T-cell (primary cell): ENCODE results near the gene ZNF79. TPM values are rescaled to one million over a fixed set of nuclear protein-coding genes. Genes with fewer than 3 reads are reported as not detected.

ENCODE experiments used
- ATAC-seq, 4 experiments: fragments of 200-7000 bp in 3 of 4; fragments of 150-1000 bp in 1 of 4; cut with Tn5 transposase; replicated peaks in 1 of 4; 1 replicate in 3 of 4; 2 replicates in 1 of 4; pipeline ENCODE4 v1.10.0; 2021; ENCODE audit warnings: moderate library complexity in 3 of 4, mild to moderate bottlenecking in 2 of 4, moderate number of reproducible peaks in 1 of 4
- CTCF ChIA-PET, 2 donors: fragments of 300-600 bp; sonication (Branson Sonifier 250); formaldehyde crosslinking; loops; one replicate each; lab custom pipeline; 2022; ENCODE audit warnings: antibody characterized with exemption in 2 of 2; lab: Charles Lee
- POLR2A ChIA-PET, 2 donors: fragments of 300-600 bp; sonication (Branson Sonifier 250); formaldehyde crosslinking; loops; one replicate each; lab custom pipeline; 2022; ENCODE audit warnings: antibody characterized with exemption in 2 of 2; lab: Charles Lee
- DNase-seq, 35 experiments: peaks; one replicate each; pipeline versions ENCODE4 v3.0.0 to v3.0.0-alpha.2; 2013 to 2023
- H3K27ac ChIP-seq: one replicate; pipeline ENCODE4 v1.5.1; 2013; ENCODE audit warnings: low read length
- H3K27me3 ChIP-seq, 2 experiments: replicated peaks in 1 of 2; 1 replicate in 1 of 2; 2 replicates in 1 of 2; pipeline versions ENCODE4 v1.6.1 to v1.7.0; 2013; ENCODE audit warnings: low read length in 1 of 2, mixed read lengths in 1 of 2; ENCODE audit not compliant: control insufficient read depth in 2 of 2, insufficient read depth in 2 of 2; ENCODE audit errors: extremely low read depth in 1 of 2
- H3K36me3 ChIP-seq, 2 donors: 1 replicate in 1 of 2; 2 replicates in 1 of 2; pipeline versions ENCODE4 v1.6.1 to v1.7.0; 2013; ENCODE audit warnings: low read length in 1 of 2; ENCODE audit not compliant: control insufficient read depth in 2 of 2, insufficient read depth in 1 of 2; ENCODE audit errors: extremely low read depth in 1 of 2
- H3K4me1 ChIP-seq, 2 experiments: 1 replicate in 1 of 2; 2 replicates in 1 of 2; pipeline versions ENCODE4 v1.6.1 to v1.7.0; 2013; ENCODE audit warnings: low read length in 2 of 2, mixed read lengths in 1 of 2; ENCODE audit not compliant: insufficient read depth in 2 of 2, control insufficient read depth in 1 of 2; ENCODE audit errors: extremely low read depth in 1 of 2
- H3K4me3 ChIP-seq, 2 donors: 1 replicate in 1 of 2; 2 replicates in 1 of 2; pipeline versions ENCODE4 v1.5.1 to v1.7.0; 2013; ENCODE audit warnings: mild to moderate bottlenecking in 2 of 2, low read length in 1 of 2, moderate library complexity in 1 of 2; ENCODE audit not compliant: control insufficient read depth in 1 of 2; ENCODE audit errors: extremely low read depth in 1 of 2
- H3K9me3 ChIP-seq: 2 replicates; pipeline ENCODE4 v1.7.0; 2013
- H3K27ac Mint-ChIP-seq, 2 donors: one replicate each; pipeline ENCODE4 v1.8.0; 2020 to 2021; ENCODE audit warnings: mild to moderate bottlenecking in 2 of 2, mixed read lengths in 2 of 2
- H3K27me3 Mint-ChIP-seq, 2 donors: one replicate each; pipeline ENCODE4 v1.8.0; 2021 to 2022; ENCODE audit warnings: mixed read lengths in 2 of 2
- H3K36me3 Mint-ChIP-seq: one replicate; pipeline ENCODE4 v1.8.0; 2021; ENCODE audit warnings: mixed read lengths
- H3K4me1 Mint-ChIP-seq, 3 donors: one replicate each; pipeline ENCODE4 v1.8.0; 2020 to 2022; ENCODE audit warnings: mixed read lengths in 3 of 3, mild to moderate bottlenecking in 1 of 3
- H3K4me3 Mint-ChIP-seq, 3 donors: one replicate each; pipeline ENCODE4 v1.8.0; 2020 to 2022; ENCODE audit warnings: mild to moderate bottlenecking in 3 of 3, mixed read lengths in 3 of 3, moderate library complexity in 3 of 3
- H3K9me3 Mint-ChIP-seq, 3 donors: one replicate each; pipeline ENCODE4 v1.8.0; 2020 to 2022; ENCODE audit warnings: mixed read lengths in 3 of 3
- WGBS: methylation state at CpG from one replicate; pipeline ENCODE4 v1.1.5; 2013; ENCODE audit warnings: missing lambda C conversion rate; ENCODE audit not compliant: insufficient coverage; 5-methylcytosine and 5-hydroxymethylcytosine counted together
- total RNA-seq, 35 experiments: library from RNA in 6 of 35; stranded (reverse) in 6 of 35; fragments of 120-200 nt in 1 of 35; gene quantifications; one replicate each; pipeline versions ENCODE4 v1.2.1 to v1.2.4 and lab custom pipeline; 2013 to 2026

Gene ZNF79
- total RNA-seq, 5 donors from 2014 or later (not counting 1 experiment from before 2014, with no cell fraction given): 7.2 to 20.2 (median 17.3) TPM

DNA sequence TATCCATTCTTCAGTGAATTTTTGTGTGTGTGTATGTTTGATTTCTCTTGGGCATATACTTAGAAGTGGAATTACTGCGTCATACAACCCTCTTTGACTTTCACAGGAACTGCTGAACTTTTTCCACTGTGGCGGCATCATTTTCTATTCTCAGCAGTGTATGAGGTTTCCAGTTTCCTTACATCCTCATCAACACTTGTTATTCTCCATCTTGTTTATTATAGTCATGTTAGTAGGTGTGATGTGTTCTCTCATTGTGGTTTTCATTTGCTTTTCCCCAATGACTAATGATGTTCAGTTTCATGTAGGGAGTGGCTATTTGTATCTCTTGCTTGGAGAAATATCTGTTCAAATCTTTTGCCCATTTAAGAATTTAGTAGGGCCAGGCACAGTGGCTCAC, 2.6 kb downstream of the ZNF79 start:
- peaks cover 26% of the 10 kb centered on the region for H3K36me3 Mint-ChIP-seq
- ChIA-PET CTCF (interaction anchor here in 1 of 2 donors (0.7 kb wide), 1 partner anchor 19 kb away, joined by 3 read pairs; no protein-coding TSS in a partner anchor), POLR2A (no interaction called here)
- peak overlapping the region; percentile 8 to 100 (median 54) for H3K4me3 Mint-ChIP-seq
- no peak for ATAC-seq
- Histone ChIP-seq H3K4me3 (no peak overlapping the region), H3K36me3 (peaks cover 9 to 29% of the 10 kb centered on the region in 2 donors), H3K9me3 (no peaks in the 10 kb centered on the region), H3K27ac (no peak overlapping the region), H3K27me3 (no peaks in the 10 kb centered on the region), H3K4me1 (peaks cover 4 to 30% of the 10 kb centered on the region in 2 experiments)
- WGBS: no CpG with 5 or more reads among the region's 2 CpGs
- peak in 1 of 35 experiments; percentile 18 for DNase-seq
- peaks cover 53 to 64% (median 62%) of the 10 kb centered on the region in 3 donors for H3K4me1 Mint-ChIP-seq
- no peak overlapping the region for H3K27ac Mint-ChIP-seq
- H3K27me3 Mint-ChIP-seq: no peaks in the 10 kb centered on the region
- H3K9me3 Mint-ChIP-seq: no peaks in the 10 kb centered on the region

- Histone ChIP-seq H3K36me3 (peaks cover 9 to 34% of the 10 kb centered on the region in 2 donors), H3K4me3 (no peak overlapping the region), H3K9me3 (no peaks in the 10 kb centered on the region), H3K4me1 (peaks cover 4 to 26% of the 10 kb centered on the region in 2 experiments), H3K27ac (no peak overlapping the region), H3K27me3 (no peaks in the 10 kb centered on the region)
- no peaks in the 10 kb centered on the region for H3K9me3 Mint-ChIP-seq
- H3K4me3 Mint-ChIP-seq: no peak overlapping the region
- ATAC-seq (no peak), DNase-seq (no peak)
- no peaks in the 10 kb centered on the region for H3K27me3 Mint-ChIP-seq
- ChIA-PET POLR2A (no interaction called here), CTCF (no interaction called here)
- no peak overlapping the region for H3K27ac Mint-ChIP-seq
- peaks cover 44 to 53% (median 51%) of the 10 kb centered on the region in 3 donors for H3K4me1 Mint-ChIP-seq
- WGBS: no CpG with 5 or more reads among the region's 3 CpGs
- peaks cover 31% of the 10 kb centered on the region for H3K36me3 Mint-ChIP-seq
Measured at GRCh38 chr9:127428348-127428747, 4.2 kb downstream of the ZNF79 start.

GRCh38 chr9:127430415-127430814, 6.2 kb downstream of the ZNF79 start:
- H3K4me1 ChIP-seq: peaks cover 0 to 9% of the 10 kb centered on the region in 2 experiments
- CTCF ChIA-PET: no interaction called here
- Mint-ChIP-seq H3K4me1 (peaks cover 25 to 33% (median 31%) of the 10 kb centered on the region in 3 donors), H3K27me3 (no peaks in the 10 kb centered on the region), H3K27ac (no peak overlapping the region), H3K36me3 (peaks cover 43% of the 10 kb centered on the region), H3K4me3 (no peak overlapping the region), H3K9me3 (no peaks in the 10 kb centered on the region)
- H3K9me3 ChIP-seq: no peaks in the 10 kb centered on the region
- no peak for ATAC-seq
- no peak for DNase-seq
- 96% methylated on average over 3 of the region's 8 CpGs for WGBS
- no peak overlapping the region for H3K27ac ChIP-seq
- peaks cover 14 to 53% of the 10 kb centered on the region in 2 donors for H3K36me3 ChIP-seq
- H3K4me3 ChIP-seq: no peak overlapping the region
- no peaks in the 10 kb centered on the region for H3K27me3 ChIP-seq
- POLR2A ChIA-PET: interaction anchor here in 1 of 2 donors (0.6 kb wide), 1 partner anchor 126 kb away, joined by 8 read pairs; no protein-coding TSS in a partner anchor

- DNase-seq: peak in 21 of 35 experiments; percentile 16 to 61 (median 28)
- peak overlapping the region; percentile 23 to 39 (median 28) for H3K4me3 Mint-ChIP-seq
Measured at GRCh38 chr9:127437497-127438264, 13.5 kb downstream of the ZNF79 start.

DNA sequence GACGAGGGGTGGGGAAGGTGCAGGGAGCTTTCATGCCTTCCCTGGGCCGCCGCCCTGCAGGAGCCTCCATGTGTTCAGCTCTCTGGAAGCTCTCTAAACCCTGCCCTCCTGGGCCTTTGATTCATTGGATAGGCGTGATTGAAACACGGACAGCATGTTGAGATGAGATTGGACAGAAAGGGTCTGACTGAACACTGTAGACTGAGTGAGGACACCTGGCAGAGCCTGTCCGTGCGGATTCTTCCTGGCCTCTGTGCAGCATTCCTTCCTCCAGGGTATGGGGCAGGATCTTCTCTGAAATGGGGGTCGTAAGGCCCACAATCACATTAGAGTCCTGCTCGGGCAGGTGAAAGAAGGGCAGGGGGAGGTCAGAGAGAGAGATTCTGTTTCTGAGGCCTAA, 14.2 kb downstream of the ZNF79 start:
- WGBS: 97% methylated on average over 5 of the region's 9 CpGs
- POLR2A ChIA-PET: interaction anchor here in 1 of 2 donors (0.6 kb wide), 1 partner anchor 14 kb away, joined by 3 read pairs; the partner anchor contains the start of gene ZNF79
- peaks cover 12 to 87% of the 10 kb centered on the region in 2 donors for H3K36me3 ChIP-seq
- H3K36me3 Mint-ChIP-seq: peaks cover 60% of the 10 kb centered on the region
- H3K4me1 Mint-ChIP-seq: peaks cover 9 to 16% (median 14%) of the 10 kb centered on the region in 3 donors
- H3K4me1 ChIP-seq: peaks cover 0 to 28% of the 10 kb centered on the region in 2 experiments
- no peaks in the 10 kb centered on the region for H3K27me3 ChIP-seq
- no peaks in the 10 kb centered on the region for H3K27me3 Mint-ChIP-seq
- no peaks in the 10 kb centered on the region for H3K9me3 Mint-ChIP-seq
- CTCF ChIA-PET: no interaction called here
- ATAC-seq: no peak
- no peak overlapping the region for H3K4me3 Mint-ChIP-seq
- DNase-seq: no peak
- no peak overlapping the region for H3K27ac ChIP-seq
- H3K9me3 ChIP-seq: no peaks in the 10 kb centered on the region
- H3K27ac Mint-ChIP-seq: no peak overlapping the region
- H3K4me3 ChIP-seq: no peak overlapping the region

More at GRCh38 chr9:127437497-127438264, 13.5 kb downstream of the ZNF79 start:
- no peaks in the 10 kb centered on the region for H3K9me3 Mint-ChIP-seq
- Histone ChIP-seq H3K4me3 (no peak overlapping the region), H3K4me1 (peaks cover 0 to 28% of the 10 kb centered on the region in 2 experiments), H3K27me3 (no peaks in the 10 kb centered on the region), H3K9me3 (no peaks in the 10 kb centered on the region), H3K27ac (no peak overlapping the region), H3K36me3 (peaks cover 12 to 86% of the 10 kb centered on the region in 2 donors)
- peaks cover 9 to 16% (median 14%) of the 10 kb centered on the region in 3 donors for H3K4me1 Mint-ChIP-seq
- peaks cover 63% of the 10 kb centered on the region for H3K36me3 Mint-ChIP-seq
- WGBS: 69% methylated on average over 5 of the region's 12 CpGs
- H3K27me3 Mint-ChIP-seq: no peaks in the 10 kb centered on the region
- POLR2A ChIA-PET: interaction anchor here in 1 of 2 donors (0.6 to 0.7 kb wide), 2 partner anchors 13 to 363 kb away, joined by 3 to 7 read pairs; no protein-coding TSS in a partner anchor
- CTCF ChIA-PET: no interaction called here
- peak overlapping the region; percentile 22 to 77 for H3K27ac Mint-ChIP-seq
- peak; percentile 77 to 93 (median 86) for ATAC-seq

DNA sequence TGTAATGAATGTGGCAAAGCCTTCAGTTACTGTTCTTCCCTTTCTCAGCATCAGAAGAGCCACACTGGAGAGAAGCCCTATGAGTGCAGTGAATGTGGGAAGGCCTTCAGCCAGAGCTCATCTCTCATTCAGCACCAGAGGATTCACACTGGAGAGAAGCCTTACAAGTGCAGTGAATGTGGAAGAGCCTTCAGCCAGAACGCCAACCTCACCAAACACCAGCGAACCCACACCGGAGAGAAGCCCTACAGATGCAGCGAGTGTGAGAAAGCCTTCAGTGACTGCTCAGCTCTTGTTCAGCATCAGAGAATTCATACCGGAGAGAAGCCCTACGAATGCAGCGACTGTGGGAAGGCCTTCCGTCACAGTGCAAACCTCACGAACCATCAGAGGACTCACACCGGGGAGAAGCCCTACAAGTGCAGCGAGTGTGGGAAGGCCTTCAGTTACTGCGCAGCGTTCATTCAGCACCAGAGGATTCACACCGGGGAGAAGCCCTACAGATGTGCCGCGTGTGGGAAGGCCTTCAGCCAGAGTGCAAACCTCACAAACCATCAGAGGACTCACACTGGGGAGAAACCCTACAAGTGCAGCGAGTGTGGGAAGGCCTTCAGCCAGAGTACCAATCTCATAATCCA, 20.2 kb downstream of the ZNF79 start:
- Histone ChIP-seq H3K36me3 (peaks cover 11 to 85% of the 10 kb centered on the region in 2 donors), H3K4me1 (peaks cover 3 to 11% of the 10 kb centered on the region in 2 experiments), H3K27me3 (no peaks in the 10 kb centered on the region), H3K4me3 (no peak overlapping the region), H3K9me3 (no peaks in the 10 kb centered on the region), H3K27ac (no peak overlapping the region)
- ATAC-seq: no peak
- Mint-ChIP-seq H3K36me3 (peaks cover 71% of the 10 kb centered on the region), H3K27ac (no peak overlapping the region), H3K4me3 (no peak overlapping the region), H3K9me3 (no peaks in the 10 kb centered on the region), H3K27me3 (no peaks in the 10 kb centered on the region), H3K4me1 (peaks cover 14 to 21% (median 20%) of the 10 kb centered on the region in 3 donors)
- ChIA-PET POLR2A (no interaction called here), CTCF (no interaction called here)
- no peak for DNase-seq
- 93% methylated on average over 9 of the region's 17 CpGs for WGBS
